Measurements from ENCODE around the gene SHB. TPM values are rescaled to one million over a fixed set of nuclear protein-coding genes. Genes with fewer than 3 reads are reported as not detected.

SHB gene
- total RNA-seq, 2 experiments from 2014 or later, result 1.1 to 1.2 TPM

- POLR2A ChIA-PET, result no interaction called here
- H3K4me1 ChIP-seq (ENCODE audit: insufficient read depth, low read length), result no peaks in the 10 kb centered on the region
- TF ChIP-seq CTCF (IDR thresholded peaks at IDR 0.05), result no peak
- CTCF ChIA-PET, result no interaction called here
- intact Hi-C loops (cut with DNase I, micrococcal nuclease), result loop anchor here in 1 of 2 experiments (10.0 kb wide), 1 partner anchor 296 kb away; no protein-coding TSS in a partner anchor
- no peak overlapping the region for H3K4me3 ChIP-seq (ENCODE audit: low read length)
- no peak overlapping the region for H3K27ac ChIP-seq (ENCODE audit: low read depth in 1 of 2, low read length in 2 of 2)
- H3K36me3 Mint-ChIP-seq (ENCODE audit: low read depth), result peaks cover 40% of the 10 kb centered on the region
- H3K27ac Mint-ChIP-seq, result no peak overlapping the region
- DNase-seq (no peak), ATAC-seq (ENCODE audit: poor library complexity) (no peak)
- no peaks in the 10 kb centered on the region for H3K27me3 ChIP-seq (ENCODE audit: control insufficient read depth in 1 of 2, insufficient read depth in 2 of 2, low read length in 2 of 2)
- H3K4me3 Mint-ChIP-seq, result no peak overlapping the region
- H3K27me3 Mint-ChIP-seq, result no peaks in the 10 kb centered on the region
- peaks cover 10% of the 10 kb centered on the region for H3K36me3 ChIP-seq (ENCODE audit: insufficient read depth, low read length)
- H3K9me3 ChIP-seq (ENCODE audit: control insufficient read depth in 1 of 2, insufficient read depth in 1 of 2, low read length in 2 of 2), result no peaks in the 10 kb centered on the region
- H3K9me3 Mint-ChIP-seq, result no peaks in the 10 kb centered on the region
- no peaks in the 10 kb centered on the region for H3K4me1 Mint-ChIP-seq (ENCODE audit: low read depth)
Measured at GRCh38 chr9:37880916-37881479, 188.0 kb downstream of the SHB start.

- CTCF ChIA-PET, result no interaction called here
- Histone ChIP-seq H3K4me1 (ENCODE audit: insufficient read depth, low read length) (no peaks in the 10 kb centered on the region), H3K27ac (ENCODE audit: low read depth in 1 of 2, low read length in 2 of 2) (no peak overlapping the region), H3K36me3 (ENCODE audit: insufficient read depth, low read length) (peaks cover 5% of the 10 kb centered on the region), H3K9me3 (ENCODE audit: control insufficient read depth in 1 of 2, insufficient read depth in 1 of 2, low read length in 2 of 2) (no peaks in the 10 kb centered on the region), H3K4me3 (ENCODE audit: low read length) (no peak overlapping the region), H3K27me3 (ENCODE audit: control insufficient read depth in 1 of 2, insufficient read depth in 2 of 2, low read length in 2 of 2) (no peaks in the 10 kb centered on the region)
- intact Hi-C loops (cut with DNase I, micrococcal nuclease), result loop anchor here in 1 of 2 experiments (10.0 kb wide), 1 partner anchor 58 kb away; no protein-coding TSS in a partner anchor
- no peak overlapping the region for H3K4me3 Mint-ChIP-seq
- DNase-seq (no peak), ATAC-seq (ENCODE audit: poor library complexity) (no peak)
- no peak for TF ChIP-seq CTCF (IDR thresholded peaks at IDR 0.05)
- H3K9me3 Mint-ChIP-seq, result no peaks in the 10 kb centered on the region
- no peaks in the 10 kb centered on the region for H3K4me1 Mint-ChIP-seq (ENCODE audit: low read depth)
- H3K27ac Mint-ChIP-seq, result no peak overlapping the region
- peaks cover 31% of the 10 kb centered on the region for H3K36me3 Mint-ChIP-seq (ENCODE audit: low read depth)
- POLR2A ChIA-PET, result no interaction called here
- H3K27me3 Mint-ChIP-seq, result no peaks in the 10 kb centered on the region
Measured at GRCh38 chr9:37876376-37876775, 192.7 kb downstream of the SHB start.

DNA sequence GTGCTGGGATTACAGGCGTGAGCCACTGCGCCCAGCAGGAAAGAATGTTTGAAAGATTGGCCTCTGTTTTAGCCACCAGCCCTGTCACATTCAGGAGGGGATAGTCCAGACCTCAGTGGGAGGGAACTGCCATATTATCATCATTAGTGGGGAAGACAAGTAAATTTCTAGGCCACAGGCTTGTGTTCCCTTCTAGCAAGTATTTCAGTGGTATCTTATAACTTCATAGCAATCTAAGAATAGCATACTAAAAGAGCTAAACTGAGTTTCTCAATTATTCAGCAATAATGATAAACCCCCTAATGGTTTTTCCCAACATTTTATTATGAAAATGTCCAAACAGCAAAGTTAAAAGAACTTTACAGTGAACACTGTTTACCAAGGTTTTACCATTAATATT lies 195.1 kb downstream of the SHB start:
- ChIA-PET CTCF (no interaction called here), POLR2A (no interaction called here)
- H3K4me3 ChIP-seq (ENCODE audit: low read length), result no peak overlapping the region
- TF ChIP-seq CTCF (IDR thresholded peaks at IDR 0.05), result no peak
- no peaks in the 10 kb centered on the region for H3K4me1 ChIP-seq (ENCODE audit: insufficient read depth, low read length)
- intact Hi-C loops (cut with DNase I, micrococcal nuclease), result loop anchor here in 1 of 2 experiments (10.0 kb wide), 1 partner anchor 61 kb away; no protein-coding TSS in a partner anchor
- DNase-seq, result no peak
- Mint-ChIP-seq H3K27ac (no peak overlapping the region), H3K27me3 (no peaks in the 10 kb centered on the region), H3K4me3 (no peak overlapping the region), H3K4me1 (ENCODE audit: low read depth) (no peaks in the 10 kb centered on the region), H3K36me3 (ENCODE audit: low read depth) (peaks cover 15% of the 10 kb centered on the region), H3K9me3 (no peaks in the 10 kb centered on the region)
- no peaks in the 10 kb centered on the region for H3K36me3 ChIP-seq (ENCODE audit: insufficient read depth, low read length)
- H3K27me3 ChIP-seq (ENCODE audit: control insufficient read depth in 1 of 2, insufficient read depth in 2 of 2, low read length in 2 of 2), result no peaks in the 10 kb centered on the region
- no peak overlapping the region for H3K27ac ChIP-seq (ENCODE audit: low read depth in 1 of 2, low read length in 2 of 2)
- ATAC-seq (ENCODE audit: poor library complexity), result no peak
- H3K9me3 ChIP-seq (ENCODE audit: control insufficient read depth in 1 of 2, insufficient read depth in 1 of 2, low read length in 2 of 2), result no peaks in the 10 kb centered on the region
